ENCODE measurements around the gene SORT1.
A peak's percentile ranks its signal among the peaks of the same experiment; 100 is the strongest.
"Not testable (repeated sequence)": the region's sequence is repeated elsewhere in the genome, so short reads cannot be mapped to it uniquely, and the experiment has no call there.

The SORT1 gene

GRCh38 chr1:109397581-109398342 is at the start of gene SORT1:
Gene SORT1 (minus strand): TSS chr1:109397918. CDS start chr1:109397892, 26 bp downstream.
- DNase-seq (ENCODE audit: low read depth, low spot score), result no peak
- H3K27ac ChIP-seq, result peak within 1 kb of the TSS; percentile 20

GRCh38 chr1:109445949-109446695 is 48.4 kb upstream of the SORT1 start:
- DNase-seq (ENCODE audit: low read depth, low spot score); H3K27ac ChIP-seq: not testable (repeated sequence)

GRCh38 chr1:109444346-109444745 is 46.6 kb upstream of the SORT1 start:
- no peak overlapping the region for H3K27ac ChIP-seq
- DNase-seq (ENCODE audit: low read depth, low spot score), result no peak

GRCh38 chr1:109443476-109443875 is 45.8 kb upstream of the SORT1 start:
- no peak overlapping the region for H3K27ac ChIP-seq
- DNase-seq (ENCODE audit: low read depth, low spot score), result no peak

GRCh38 chr1:109441069-109441468 is 43.4 kb upstream of the SORT1 start:
- no peak for DNase-seq (ENCODE audit: low read depth, low spot score)
- H3K27ac ChIP-seq, result no peak overlapping the region

- DNase-seq (ENCODE audit: low read depth, low spot score), result no peak
- no peak overlapping the region for H3K27ac ChIP-seq
These were observed 41.1 kb upstream of the SORT1 start for GRCh38 chr1:109438798-109439297.

GRCh38 chr1:109434484-109434883 is 36.8 kb upstream of the SORT1 start:
- DNase-seq (ENCODE audit: low read depth, low spot score), result no peak

GRCh38 chr1:109433322-109433721 is 35.6 kb upstream of the SORT1 start:
- H3K27ac ChIP-seq, result no peak overlapping the region
- no peak for DNase-seq (ENCODE audit: low read depth, low spot score)

More at GRCh38 chr1:109434484-109434883, 36.8 kb upstream of the SORT1 start:
- H3K27ac ChIP-seq, result no peak overlapping the region

GRCh38 chr1:109432336-109432735 is 34.6 kb upstream of the SORT1 start:
- H3K27ac ChIP-seq, result no peak overlapping the region

GRCh38 chr1:109427171-109427467 is 29.4 kb upstream of the SORT1 start:
- no peak for DNase-seq (ENCODE audit: low read depth, low spot score)
- peak overlapping the region; percentile 88 for H3K27ac ChIP-seq

More at GRCh38 chr1:109432336-109432735, 34.6 kb upstream of the SORT1 start:
- no peak for DNase-seq (ENCODE audit: low read depth, low spot score)

GRCh38 chr1:109426281-109427170 is 28.8 kb upstream of the SORT1 start, which contains the start of gene PSMA5:
Gene PSMA5 (minus strand): TSS chr1:109426448. CDS start chr1:109426330, 118 bp downstream.
- peak within 1 kb of the TSS; percentile 88 for H3K27ac ChIP-seq
- peak; percentile 99 for DNase-seq (ENCODE audit: low read depth, low spot score)

GRCh38 chr1:109425391-109426280 is 27.9 kb upstream of the SORT1 start:
- peak overlapping the region; percentile 88 for H3K27ac ChIP-seq
- no peak for DNase-seq (ENCODE audit: low read depth, low spot score)

GRCh38 chr1:109423498-109423897 is 25.8 kb upstream of the SORT1 start:
- no peak for DNase-seq (ENCODE audit: low read depth, low spot score)
- H3K27ac ChIP-seq, result no peak overlapping the region

- DNase-seq (ENCODE audit: low read depth, low spot score), result no peak
- H3K27ac ChIP-seq, result no peak overlapping the region
These were observed 14.8 kb upstream of the SORT1 start for GRCh38 chr1:109412551-109412950.

- DNase-seq (ENCODE audit: low read depth, low spot score), result no peak
- H3K27ac ChIP-seq, result no peak overlapping the region
These were observed 7.1 kb upstream of the SORT1 start for GRCh38 chr1:109404838-109405237.

GRCh38 chr1:109402025-109402424 is 4.3 kb upstream of the SORT1 start:
- H3K27ac ChIP-seq, result no peak overlapping the region
- DNase-seq (ENCODE audit: low read depth, low spot score), result no peak

GRCh38 chr1:109400035-109400655 is 2.4 kb upstream of the SORT1 start:
- no peak overlapping the region for H3K27ac ChIP-seq
- no peak for DNase-seq (ENCODE audit: low read depth, low spot score)

GRCh38 chr1:109399326-109399957 is 1.7 kb upstream of the SORT1 start:
- no peak for DNase-seq (ENCODE audit: low read depth, low spot score)
- H3K27ac ChIP-seq, result peak overlapping the region; percentile 20

Measured in epithelial cell of prostate (primary cell).